Duodenal mucosa (tissue), 2 donors: ENCODE measurements around the gene ANKS1B.

Experiments used
- H3K27ac ChIP-seq: one replicate; pipeline ENCODE4 v1.7.0; 2013; ENCODE audit warnings: low read depth, low read length
- H3K27me3 ChIP-seq, 2 donors: one replicate each; pipeline ENCODE4 v1.7.0; 2013; ENCODE audit warnings: low read length in 2 of 2, control low read depth in 1 of 2; ENCODE audit not compliant: insufficient read depth in 2 of 2, control insufficient read depth in 1 of 2
- H3K36me3 ChIP-seq, 2 donors: one replicate each; pipeline ENCODE4 v1.7.0; 2013; ENCODE audit warnings: low read length in 2 of 2, control low read depth in 1 of 2; ENCODE audit not compliant: insufficient read depth in 2 of 2, control insufficient read depth in 1 of 2
- H3K4me1 ChIP-seq, 2 donors: one replicate each; pipeline ENCODE4 v1.7.0; 2013; ENCODE audit warnings: low read length in 2 of 2, control low read depth in 1 of 2; ENCODE audit not compliant: insufficient read depth in 2 of 2, control insufficient read depth in 1 of 2
- H3K4me3 ChIP-seq, 2 donors: one replicate each; pipeline ENCODE4 v1.7.0; 2013; ENCODE audit warnings: low read length in 2 of 2, low read depth in 1 of 2
- H3K9ac ChIP-seq, 2 donors: one replicate each; pipeline ENCODE4 v1.7.0; 2013; ENCODE audit warnings: low read length in 2 of 2, low read depth in 1 of 2
- H3K9me3 ChIP-seq, 2 donors: one replicate each; pipeline ENCODE4 v1.7.0; 2013; ENCODE audit warnings: low read length in 2 of 2, control low read depth in 1 of 2; ENCODE audit not compliant: control insufficient read depth in 1 of 2

ANKS1B gene

GRCh38 chr12:99769396-99769980, 215.2 kb downstream of the ANKS1B start:
- Histone ChIP-seq H3K4me3 (no peak overlapping the region), H3K9ac (no peak overlapping the region), H3K36me3 (no peaks in the 10 kb centered on the region), H3K27me3 (no peaks in the 10 kb centered on the region), H3K4me1 (no peaks in the 10 kb centered on the region), H3K27ac (no peak overlapping the region), H3K9me3 (no peaks in the 10 kb centered on the region)

DNA sequence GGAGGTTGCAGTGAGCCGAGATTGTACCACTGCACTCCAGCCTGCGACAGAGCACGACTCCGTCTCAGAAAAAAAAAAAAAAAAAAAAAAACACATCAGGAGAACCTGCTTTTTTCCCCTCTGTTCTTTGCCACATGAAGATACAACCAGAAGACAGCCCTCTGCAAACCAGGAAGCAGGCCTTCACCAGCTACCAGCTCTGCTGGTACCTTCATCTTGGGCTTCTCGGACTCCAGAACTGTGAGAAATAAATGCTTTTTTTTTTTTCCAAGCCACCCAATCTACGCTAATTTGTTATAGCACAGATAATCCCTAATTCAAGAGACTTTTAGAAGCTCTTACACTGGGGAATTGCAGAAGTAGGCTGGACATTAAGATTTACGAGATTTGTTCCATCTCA, 216.0 kb downstream of the ANKS1B start:
- Histone ChIP-seq H3K27ac (no peak overlapping the region), H3K9ac (no peak overlapping the region), H3K27me3 (no peaks in the 10 kb centered on the region), H3K9me3 (no peaks in the 10 kb centered on the region), H3K36me3 (no peaks in the 10 kb centered on the region), H3K4me3 (no peak overlapping the region), H3K4me1 (no peaks in the 10 kb centered on the region)

GRCh38 chr12:99767809-99768208, 216.9 kb downstream of the ANKS1B start:
- Histone ChIP-seq H3K9me3 (no peaks in the 10 kb centered on the region), H3K9ac (no peak overlapping the region), H3K27me3 (no peaks in the 10 kb centered on the region), H3K27ac (no peak overlapping the region), H3K4me1 (no peaks in the 10 kb centered on the region), H3K36me3 (no peaks in the 10 kb centered on the region), H3K4me3 (no peak overlapping the region)

- Histone ChIP-seq H3K27ac (no peak overlapping the region), H3K27me3 (no peaks in the 10 kb centered on the region), H3K9ac (no peak overlapping the region)
Measured at GRCh38 chr12:99766408-99766807, 218.3 kb downstream of the ANKS1B start.

GRCh38 chr12:99765469-99766114, 219.1 kb downstream of the ANKS1B start:
- Histone ChIP-seq H3K9me3 (no peaks in the 10 kb centered on the region), H3K27me3 (no peaks in the 10 kb centered on the region), H3K4me1 (no peaks in the 10 kb centered on the region), H3K27ac (no peak overlapping the region), H3K4me3 (no peak overlapping the region), H3K36me3 (no peaks in the 10 kb centered on the region), H3K9ac (no peak overlapping the region)

More at GRCh38 chr12:99766408-99766807, 218.3 kb downstream of the ANKS1B start:
- Histone ChIP-seq H3K36me3 (no peaks in the 10 kb centered on the region), H3K4me3 (no peak overlapping the region), H3K4me1 (no peaks in the 10 kb centered on the region), H3K9me3 (no peaks in the 10 kb centered on the region)

DNA sequence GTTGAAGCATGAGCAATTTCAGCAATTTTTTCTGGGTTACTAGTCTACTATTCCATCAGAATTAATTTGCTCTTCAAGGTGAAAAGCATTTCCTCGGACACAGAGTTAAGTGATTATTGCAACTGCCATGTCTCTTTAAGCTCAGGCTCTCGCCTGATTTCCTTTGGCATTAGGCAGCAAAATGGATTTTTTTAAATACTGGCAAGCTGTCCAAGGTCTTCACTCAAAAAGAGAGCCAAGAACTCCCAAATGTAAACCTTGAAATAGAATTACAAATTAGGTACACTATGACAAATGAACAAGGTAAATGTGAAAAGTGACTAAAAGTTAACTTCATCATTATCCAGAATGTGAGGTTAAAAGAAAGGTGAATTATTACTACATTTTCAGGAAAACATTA, 225.3 kb downstream of the ANKS1B start:
- no peaks in the 10 kb centered on the region for H3K36me3 ChIP-seq
- H3K9me3 ChIP-seq = peaks cover 0 to under 1% of the 10 kb centered on the region in 2 donors
- H3K4me3 ChIP-seq = no peak overlapping the region
- H3K27me3 ChIP-seq = no peaks in the 10 kb centered on the region
- no peak overlapping the region for H3K27ac ChIP-seq
- H3K4me1 ChIP-seq = no peaks in the 10 kb centered on the region
- no peak overlapping the region for H3K9ac ChIP-seq

DNA sequence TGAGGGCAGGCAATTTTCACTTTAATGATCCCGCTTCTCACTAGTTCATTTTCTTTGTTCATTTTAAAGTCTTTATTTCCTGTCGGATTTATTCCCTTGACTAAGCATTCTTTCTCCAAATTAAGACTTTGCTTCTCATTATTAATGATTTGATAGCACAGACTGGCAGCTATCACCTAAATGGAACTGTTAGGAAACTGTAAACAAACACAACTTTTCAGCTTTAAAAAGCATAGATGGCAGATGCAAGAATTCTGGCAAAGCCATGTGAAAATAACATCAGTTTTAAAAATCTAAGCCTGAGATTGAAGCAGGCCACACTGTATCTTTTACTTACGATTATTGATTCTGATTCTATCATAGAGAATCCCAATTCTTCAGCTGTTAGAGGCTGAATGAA, 225.7 kb downstream of the ANKS1B start:
- Histone ChIP-seq H3K9me3 (peaks cover 0 to 4% of the 10 kb centered on the region in 2 donors), H3K27me3 (no peaks in the 10 kb centered on the region), H3K4me1 (no peaks in the 10 kb centered on the region), H3K9ac (no peak overlapping the region), H3K36me3 (no peaks in the 10 kb centered on the region), H3K27ac (no peak overlapping the region), H3K4me3 (no peak overlapping the region)

DNA sequence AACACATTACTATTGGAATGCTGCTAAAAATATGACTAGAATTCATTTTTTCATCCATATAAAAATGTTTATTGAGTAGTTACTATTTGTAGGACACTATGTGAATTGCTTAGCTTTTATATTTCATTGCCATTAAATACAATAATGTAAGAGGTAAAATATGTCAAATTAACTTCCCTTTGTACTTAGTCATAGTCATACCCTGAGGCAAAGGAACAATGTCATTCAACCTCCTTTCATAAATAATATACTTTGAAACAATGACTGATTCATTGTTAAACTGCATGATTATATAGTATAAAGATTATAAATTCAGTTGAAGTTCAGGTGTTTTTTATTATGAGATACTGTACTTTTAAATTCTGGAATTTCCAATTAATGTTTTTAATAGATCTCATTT, 232.0 kb downstream of the ANKS1B start:
- no peak overlapping the region for H3K27ac ChIP-seq
- no peaks in the 10 kb centered on the region for H3K36me3 ChIP-seq
- no peak overlapping the region for H3K9ac ChIP-seq
- H3K4me3 ChIP-seq = no peak overlapping the region
- peaks cover 0 to 4% of the 10 kb centered on the region in 2 donors for H3K9me3 ChIP-seq
- H3K27me3 ChIP-seq = no peaks in the 10 kb centered on the region
- H3K4me1 ChIP-seq = no peaks in the 10 kb centered on the region

DNA sequence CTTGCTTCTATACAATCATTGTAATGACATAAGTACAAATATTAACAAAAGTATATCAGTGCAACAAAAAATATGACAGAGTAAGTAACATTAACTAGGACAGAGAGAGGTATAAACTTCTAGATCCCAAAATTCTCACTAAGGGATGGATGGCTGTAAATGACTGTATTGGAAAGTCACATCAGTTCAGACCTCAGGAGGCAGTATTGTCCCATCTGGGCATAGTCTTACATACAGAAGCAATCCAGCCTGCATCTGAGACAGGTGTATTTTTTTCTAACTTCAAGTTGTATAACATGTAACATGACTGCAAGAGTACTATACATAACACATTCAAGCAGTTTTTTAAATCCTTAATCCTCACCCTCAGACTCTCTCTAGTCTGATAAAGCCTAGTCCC, 238.2 kb downstream of the ANKS1B start:
- no peak overlapping the region for H3K9ac ChIP-seq
- no peaks in the 10 kb centered on the region for H3K9me3 ChIP-seq
- no peaks in the 10 kb centered on the region for H3K4me1 ChIP-seq
- H3K27me3 ChIP-seq = no peaks in the 10 kb centered on the region
- no peak overlapping the region for H3K27ac ChIP-seq
- no peak overlapping the region for H3K4me3 ChIP-seq
- no peaks in the 10 kb centered on the region for H3K36me3 ChIP-seq

GRCh38 chr12:99745895-99746294, 238.8 kb downstream of the ANKS1B start:
- Histone ChIP-seq H3K9ac (no peak overlapping the region), H3K27ac (no peak overlapping the region), H3K9me3 (no peaks in the 10 kb centered on the region), H3K27me3 (no peaks in the 10 kb centered on the region), H3K4me3 (no peak overlapping the region), H3K36me3 (no peaks in the 10 kb centered on the region), H3K4me1 (no peaks in the 10 kb centered on the region)
